ENCODE measurements around the gene RANBP17. TPM values are rescaled to one million over a fixed set of nuclear protein-coding genes. Genes with fewer than 3 reads are reported as not detected.

Gene RANBP17
- total RNA-seq, 1 experiment from 2014 or later, result 6.0 TPM

DNA sequence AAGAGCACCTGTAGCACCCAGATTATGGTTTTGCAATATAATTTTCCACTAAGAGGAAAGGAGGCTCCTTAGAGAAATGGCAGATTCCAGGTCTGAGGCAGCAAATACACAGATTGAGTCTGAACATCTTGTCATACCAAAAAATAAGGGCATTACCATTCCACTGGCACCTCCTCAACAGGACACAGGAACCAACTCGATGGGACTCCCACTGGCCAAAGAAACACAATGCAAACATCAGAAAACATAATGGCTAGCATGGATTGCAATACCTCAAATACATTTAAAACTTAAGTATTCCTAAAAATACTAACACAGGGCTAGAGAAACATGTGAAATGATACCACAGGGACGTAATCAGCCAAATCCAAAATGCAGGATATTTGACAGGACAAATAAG is 12.4 kb upstream of the RANBP17 start:
- BruUV-seq (replicated peaks), result no TSS peak
- Histone ChIP-seq H2AFZ (ENCODE audit: low read length) (no peak overlapping the region), H3F3A (ENCODE audit: low read length, unreplicated experiment) (no peaks in the 10 kb centered on the region), H3K79me2 (ENCODE audit: low read length) (no peaks in the 10 kb centered on the region), H3K9me3 (ENCODE audit: low read length) (no peaks in the 10 kb centered on the region), H3K4me3 (ENCODE audit: low read length) (no peak overlapping the region), H3K9ac (ENCODE audit: low read length) (no peak overlapping the region), H3K4me2 (ENCODE audit: low read length) (no peak overlapping the region), H3K4me1 (ENCODE audit: insufficient read depth, low read length) (no peaks in the 10 kb centered on the region), H4K20me1 (ENCODE audit: low read length) (no peaks in the 10 kb centered on the region), H3K9me2 (replicated peaks; ENCODE audit: low read length) (no peaks in the 10 kb centered on the region), H3K27me3 (ENCODE audit: low read length) (no peaks in the 10 kb centered on the region), H3K27ac (ENCODE audit: low read length) (no peak overlapping the region), H3K36me3 (ENCODE audit: low read depth, low read length) (no peaks in the 10 kb centered on the region)
- DNase-seq (no peak), ATAC-seq (no peak)
- CTCF ChIA-PET, result no interaction called here
- POLR2A ChIA-PET (ENCODE audit: unreplicated experiment), result no interaction called here
- TF ChIP-seq, protein P1, sequence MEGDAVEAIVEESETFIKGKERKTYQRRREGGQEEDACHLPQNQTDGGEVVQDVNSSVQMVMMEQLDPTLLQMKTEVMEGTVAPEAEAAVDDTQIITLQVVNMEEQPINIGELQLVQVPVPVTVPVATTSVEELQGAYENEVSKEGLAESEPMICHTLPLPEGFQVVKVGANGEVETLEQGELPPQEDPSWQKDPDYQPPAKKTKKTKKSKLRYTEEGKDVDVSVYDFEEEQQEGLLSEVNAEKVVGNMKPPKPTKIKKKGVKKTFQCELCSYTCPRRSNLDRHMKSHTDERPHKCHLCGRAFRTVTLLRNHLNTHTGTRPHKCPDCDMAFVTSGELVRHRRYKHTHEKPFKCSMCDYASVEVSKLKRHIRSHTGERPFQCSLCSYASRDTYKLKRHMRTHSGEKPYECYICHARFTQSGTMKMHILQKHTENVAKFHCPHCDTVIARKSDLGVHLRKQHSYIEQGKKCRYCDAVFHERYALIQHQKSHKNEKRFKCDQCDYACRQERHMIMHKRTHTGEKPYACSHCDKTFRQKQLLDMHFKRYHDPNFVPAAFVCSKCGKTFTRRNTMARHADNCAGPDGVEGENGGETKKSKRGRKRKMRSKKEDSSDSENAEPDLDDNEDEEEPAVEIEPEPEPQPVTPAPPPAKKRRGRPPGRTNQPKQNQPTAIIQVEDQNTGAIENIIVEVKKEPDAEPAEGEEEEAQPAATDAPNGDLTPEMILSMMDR (conservative IDR thresholded peaks at IDR 0.05; ENCODE audit: low read depth, low read length), result no peak
- TF ChIP-seq EZH2 (IDR thresholded peaks at IDR 0.05; ENCODE audit: low read length, unreplicated experiment) (no peak), EZH2phosphoT487 (IDR thresholded peaks at IDR 0.05; ENCODE audit: borderline replicate concordance, low read length) (no peak)
- intact Hi-C loops (cut with micrococcal nuclease), result no loop called here

DNA sequence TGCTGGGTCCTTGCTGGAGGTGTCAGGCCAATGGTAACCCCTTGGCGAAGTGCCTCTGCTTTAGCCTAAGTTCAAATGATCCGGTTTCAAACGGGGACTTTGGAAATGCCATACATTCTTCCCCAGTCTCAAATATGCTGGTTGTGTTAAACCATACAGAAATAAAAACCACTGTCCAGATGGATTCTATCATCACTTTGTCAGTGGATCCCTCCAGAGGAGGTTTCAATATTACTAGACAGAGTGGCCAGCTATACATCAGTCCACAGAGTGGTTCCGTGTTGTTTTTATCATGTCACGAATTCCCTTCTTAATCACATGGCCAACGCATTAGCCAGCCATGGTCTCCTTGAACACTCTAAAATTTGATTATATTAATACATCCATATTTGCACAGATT is 7.3 kb upstream of the RANBP17 start:
- no peaks in the 10 kb centered on the region for H3K27me3 ChIP-seq (ENCODE audit: low read length)
- no peaks in the 10 kb centered on the region for H3K4me1 ChIP-seq (ENCODE audit: insufficient read depth, low read length)
- H3K27ac ChIP-seq (ENCODE audit: low read length), result no peak overlapping the region
- H3F3A ChIP-seq (ENCODE audit: low read length, unreplicated experiment), result no peaks in the 10 kb centered on the region
- H3K9me2 ChIP-seq (replicated peaks; ENCODE audit: low read length), result no peaks in the 10 kb centered on the region
- no peak overlapping the region for H3K4me3 ChIP-seq (ENCODE audit: low read length)
- intact Hi-C loops (cut with micrococcal nuclease), result no loop called here
- POLR2A ChIA-PET (ENCODE audit: unreplicated experiment), result no interaction called here
- BruUV-seq (replicated peaks), result no TSS peak
- no peak overlapping the region for H3K9ac ChIP-seq (ENCODE audit: low read length)
- H3K79me2 ChIP-seq (ENCODE audit: low read length), result no peaks in the 10 kb centered on the region
- H3K4me2 ChIP-seq (ENCODE audit: low read length), result no peak overlapping the region
- H4K20me1 ChIP-seq (ENCODE audit: low read length), result no peaks in the 10 kb centered on the region
- H3K9me3 ChIP-seq (ENCODE audit: low read length), result no peaks in the 10 kb centered on the region
- CTCF ChIA-PET, result no interaction called here
- no peak for DNase-seq
- TF ChIP-seq EZH2phosphoT487 (IDR thresholded peaks at IDR 0.05; ENCODE audit: borderline replicate concordance, low read length) (no peak), EZH2 (IDR thresholded peaks at IDR 0.05; ENCODE audit: low read length, unreplicated experiment) (no peak)
- TF ChIP-seq, protein P1 (conservative IDR thresholded peaks at IDR 0.05; ENCODE audit: low read depth, low read length), result no peak
- H2AFZ ChIP-seq (ENCODE audit: low read length), result no peak overlapping the region
- H3K36me3 ChIP-seq (ENCODE audit: low read depth, low read length), result no peaks in the 10 kb centered on the region
- ATAC-seq, result no peak

- Histone ChIP-seq H3K9ac (ENCODE audit: low read length) (no peak overlapping the region), H3K4me3 (ENCODE audit: low read length) (no peak overlapping the region), H3K4me2 (ENCODE audit: low read length) (no peak overlapping the region), H3K27me3 (ENCODE audit: low read length) (no peaks in the 10 kb centered on the region), H3K4me1 (ENCODE audit: insufficient read depth, low read length) (no peaks in the 10 kb centered on the region), H3F3A (ENCODE audit: low read length, unreplicated experiment) (no peaks in the 10 kb centered on the region), H3K9me3 (ENCODE audit: low read length) (peaks cover 7% of the 10 kb centered on the region; the same call in 1 of the 2 replicates), H2AFZ (ENCODE audit: low read length) (no peak overlapping the region), H3K27ac (ENCODE audit: low read length) (no peak overlapping the region), H4K20me1 (ENCODE audit: low read length) (no peaks in the 10 kb centered on the region), H3K9me2 (replicated peaks; ENCODE audit: low read length) (no peaks in the 10 kb centered on the region), H3K79me2 (ENCODE audit: low read length) (no peaks in the 10 kb centered on the region), H3K36me3 (ENCODE audit: low read depth, low read length) (no peaks in the 10 kb centered on the region)
- TF ChIP-seq EZH2phosphoT487 (IDR thresholded peaks at IDR 0.05; ENCODE audit: borderline replicate concordance, low read length) (no peak), EZH2 (IDR thresholded peaks at IDR 0.05; ENCODE audit: low read length, unreplicated experiment) (no peak)
- TF ChIP-seq, protein P1 (conservative IDR thresholded peaks at IDR 0.05; ENCODE audit: low read depth, low read length), result no peak
- intact Hi-C loops (cut with micrococcal nuclease), result no loop called here
- POLR2A ChIA-PET (ENCODE audit: unreplicated experiment), result no interaction called here
- CTCF ChIA-PET, result no interaction called here
- no peak for ATAC-seq
- no TSS peak for BruUV-seq (replicated peaks)
- DNase-seq, result no peak
These were observed 4.8 kb upstream of the RANBP17 start for GRCh38 chr5:170857066-170857465.
